Endothelial cell of umbilical vein (primary cell): ENCODE results near the gene TMEM184B. TPM values are rescaled to one million over a fixed set of nuclear protein-coding genes. Genes with fewer than 3 reads are reported as not detected.

Experiments used
- BruUV-seq: library from RNA; stranded (reverse); fragments of 400-500 nt; replicated peaks from 2 replicates; lab custom pipeline; 2021; lab: Mats Ljungman, UMichigan
- CTCF ChIA-PET: fragments of 300-600, 350-600 bp; sonication (Branson Sonifier 250); formaldehyde crosslinking; loops from one replicate; lab custom pipeline; 2021; ENCODE audit warnings: antibody characterized with exemption, inconsistent platforms; lab: Charles Lee
- POLR2A ChIA-PET: fragments of 300-600, 350-600 bp; sonication (Branson Sonifier 250); formaldehyde crosslinking; loops from one replicate; lab custom pipeline; 2021; ENCODE audit warnings: antibody characterized with exemption, inconsistent platforms; lab: Charles Lee
- DNase-seq: peaks from one replicate; pipeline ENCODE4 v3.0.0-alpha.2; 2011; ENCODE audit warnings: low read depth, low spot score
- FAIRE-seq: peaks from 2 replicates; lab custom pipeline; 2011; peaks lifted over from hg19 to GRCh38; lab: Jason Lieb, UNC
- H2AFZ ChIP-seq: 2 replicates; pipeline ENCODE4 v1.6.0; 2012; ENCODE audit warnings: low read depth, low read length, control low read depth, inconsistent platforms
- H3K27ac ChIP-seq: 2 replicates; pipeline ENCODE4 v1.5.1; 2011; ENCODE audit warnings: low read depth, mild to moderate bottlenecking, control low read depth, low read length, moderate library complexity; ENCODE audit not compliant: insufficient read depth
- H3K27me3 ChIP-seq, 2 experiments: 2 replicates each; pipeline versions ENCODE4 v1.6.0 to v1.6.1; 2011; ENCODE audit warnings: low read length in 2 of 2, mixed read lengths in 1 of 2; ENCODE audit not compliant: control insufficient read depth in 2 of 2, insufficient read depth in 2 of 2
- H3K36me3 ChIP-seq, 2 experiments: 2 replicates in 1 of 2; 3 replicates in 1 of 2; pipeline ENCODE4 v1.5.1; 2011; ENCODE audit warnings: low read length in 2 of 2, mild to moderate bottlenecking in 1 of 2, moderate library complexity in 1 of 2; ENCODE audit not compliant: control insufficient read depth in 2 of 2, insufficient read depth in 2 of 2; ENCODE audit errors: extremely low read depth in 1 of 2
- H3K4me1 ChIP-seq: 3 replicates; pipeline ENCODE4 v1.5.1; 2011; ENCODE audit warnings: mild to moderate bottlenecking, low read length; ENCODE audit not compliant: control insufficient read depth, insufficient read depth; ENCODE audit errors: extremely low read depth
- H3K4me2 ChIP-seq: 2 replicates; pipeline ENCODE4 v1.6.1; 2011; ENCODE audit warnings: low read length, control low read depth, mixed read lengths; ENCODE audit not compliant: insufficient read depth
- H3K4me3 ChIP-seq, 3 experiments: fragments of 200-600 bp in 1 of 3; sonication (generic), shearing (Covaris generic) in 1 of 3; replicated peaks in 1 of 3; 2 replicates each; pipeline ENCODE4 v1.5.1; 2011 to 2016; ENCODE audit warnings: control low read depth in 3 of 3, low read length in 3 of 3, mild to moderate bottlenecking in 2 of 3, inconsistent platforms in 1 of 3, low read depth in 1 of 3, moderate library complexity in 1 of 3; ENCODE audit not compliant: insufficient read depth in 1 of 3
- H3K79me2 ChIP-seq: 2 replicates; pipeline ENCODE4 v1.6.0; 2012; ENCODE audit warnings: low read length, inconsistent platforms; ENCODE audit not compliant: control insufficient read depth, insufficient read depth
- H3K9ac ChIP-seq: replicated peaks from 2 replicates; pipeline ENCODE3; 2011; ENCODE audit warnings: low read length, control low read depth; ENCODE audit not compliant: insufficient read depth; ENCODE audit errors: extremely low read depth
- H3K9me1 ChIP-seq: replicated peaks from 3 replicates; pipeline ENCODE4 v1.6.0; 2011; ENCODE audit warnings: mild to moderate bottlenecking, low read length; ENCODE audit not compliant: control insufficient read depth, insufficient read depth; ENCODE audit errors: extremely low read depth
- H3K9me3 ChIP-seq: replicated peaks from 2 replicates; pipeline ENCODE4 v1.5.1; 2012; ENCODE audit warnings: low read length, inconsistent platforms; ENCODE audit not compliant: control insufficient read depth, insufficient read depth
- H4K20me1 ChIP-seq: replicated peaks from 2 replicates; pipeline ENCODE3; 2011; ENCODE audit warnings: mild to moderate bottlenecking, low read length; ENCODE audit not compliant: control insufficient read depth, insufficient read depth; ENCODE audit errors: extremely low read depth
- EZH2 ChIP-seq: IDR thresholded peaks from 2 replicates; pipeline ENCODE4 v1.6.1; 2012; ENCODE audit warnings: borderline replicate concordance, low read depth, mild to moderate bottlenecking, moderate library complexity, low read length, inconsistent platforms; ENCODE audit not compliant: severe bottlenecking
- FOS ChIP-seq: IDR thresholded peaks from 2 replicates; pipeline ENCODE4 v1.6.1; 2011; ENCODE audit warnings: mild to moderate bottlenecking, low read length, moderate library complexity, borderline replicate concordance; ENCODE audit not compliant: insufficient read depth
- GATA2 ChIP-seq: IDR thresholded peaks from 2 replicates; pipeline ENCODE4 v1.7.0; 2011; ENCODE audit warnings: low read depth, mild to moderate bottlenecking, moderate library complexity, mixed read lengths, low read length; ENCODE audit not compliant: insufficient read length, insufficient read depth
- JUN ChIP-seq: IDR thresholded peaks from 2 replicates; pipeline ENCODE4 v1.6.1; 2011; ENCODE audit warnings: borderline replicate concordance, low read depth; ENCODE audit not compliant: insufficient read length, insufficient read depth
- MYC ChIP-seq: IDR thresholded peaks from one replicate; pipeline ENCODE4 v1.6.1; 2011; ENCODE audit warnings: mild to moderate bottlenecking, low read depth, low read length
- POLR2A ChIP-seq: IDR thresholded peaks from 2 replicates; pipeline ENCODE4 v1.6.1; 2012; ENCODE audit warnings: low read depth, mild to moderate bottlenecking, control low read depth, low read length
- POLR2AphosphoS5 ChIP-seq: IDR thresholded peaks from 2 replicates; pipeline ENCODE4 v1.6.1; 2012; ENCODE audit warnings: low read depth, mild to moderate bottlenecking, control low read depth, low read length, moderate library complexity; ENCODE audit not compliant: insufficient read depth
- dilution Hi-C: fragments of 300-500 bp; cut with MboI; formaldehyde crosslinking; loops from one replicate; pipeline ENCODE4 v1.15.0; 2019; ENCODE audit warnings: low sequenced_read_pairs; ENCODE audit not compliant: extremely low pct_ligation_motif_present
- intact Hi-C: fragments of 100-400 bp; cut with micrococcal nuclease; formaldehyde crosslinking; loops from one replicate; pipeline ENCODE4 v1.10.0; 2022
- polyA plus RNA-seq, 4 experiments: library from polyadenylated mRNA; depleted of rRNA in 3 of 4; stranded (reverse) in 3 of 4; unstranded in 1 of 4; fragments of >200 nt; gene quantifications; 2 replicates each; pipeline versions ENCODE4 v1.2.1 to v1.2.3, GENCODE V29; 2011 to 2012; ENCODE audit warnings: missing spikeins in 1 of 4
- total RNA-seq: library from RNA; stranded (reverse); gene quantifications from 2 replicates; pipeline ENCODE4 v1.2.3, GENCODE V29; 2021
- TF ChIP-seq, protein P1 (sequence below): IDR thresholded peaks from 2 replicates; pipeline ENCODE4 v1.6.1; 2011; ENCODE audit not compliant: insufficient read depth, insufficient read length
- TF ChIP-seq, protein P2 (sequence below), 2 donors: IDR thresholded peaks; 1 replicate in 1 of 2; 2 replicates in 1 of 2; pipeline ENCODE4 v1.5.1; 2011; ENCODE audit warnings: low read length in 2 of 2, mild to moderate bottlenecking in 2 of 2, moderate library complexity in 2 of 2, control low read depth in 1 of 2, inconsistent platforms in 1 of 2, low read depth in 1 of 2; ENCODE audit not compliant: insufficient read depth in 1 of 2; ENCODE audit errors: extremely low read depth in 1 of 2

Gene TMEM184B
- total and polyA plus RNA-seq, 2 donors (not counting 3 experiments of a cell fraction or from before 2014, with no cell fraction given), result 72.5 to 96.6 TPM

- H3K79me2 ChIP-seq, result peaks cover 15% of the 10 kb centered on the region
- no peak overlapping the region for H3K9ac ChIP-seq
- CTCF ChIA-PET, result interaction anchor here (1.4 to 1.6 kb wide), 2 partner anchors 10 to 244 kb away, joined by 5 to 8 read pairs; no protein-coding TSS in a partner anchor
- FAIRE-seq (no peak), DNase-seq (no peak)
- dilution Hi-C loops, result no loop called here
- H3K27me3 ChIP-seq, result no peaks in the 10 kb centered on the region
- H3K36me3 ChIP-seq, result peaks cover 37 to 86% of the 10 kb centered on the region in 2 experiments
- TF ChIP-seq MYC (no peak), GATA2 (no peak), POLR2AphosphoS5 (no peak), EZH2 (no peak), POLR2A (no peak), FOS (no peak), JUN (no peak)
- TF ChIP-seq, protein P1, sequence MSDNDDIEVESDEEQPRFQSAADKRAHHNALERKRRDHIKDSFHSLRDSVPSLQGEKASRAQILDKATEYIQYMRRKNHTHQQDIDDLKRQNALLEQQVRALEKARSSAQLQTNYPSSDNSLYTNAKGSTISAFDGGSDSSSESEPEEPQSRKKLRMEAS, result no peak
- TF ChIP-seq, protein P2, sequence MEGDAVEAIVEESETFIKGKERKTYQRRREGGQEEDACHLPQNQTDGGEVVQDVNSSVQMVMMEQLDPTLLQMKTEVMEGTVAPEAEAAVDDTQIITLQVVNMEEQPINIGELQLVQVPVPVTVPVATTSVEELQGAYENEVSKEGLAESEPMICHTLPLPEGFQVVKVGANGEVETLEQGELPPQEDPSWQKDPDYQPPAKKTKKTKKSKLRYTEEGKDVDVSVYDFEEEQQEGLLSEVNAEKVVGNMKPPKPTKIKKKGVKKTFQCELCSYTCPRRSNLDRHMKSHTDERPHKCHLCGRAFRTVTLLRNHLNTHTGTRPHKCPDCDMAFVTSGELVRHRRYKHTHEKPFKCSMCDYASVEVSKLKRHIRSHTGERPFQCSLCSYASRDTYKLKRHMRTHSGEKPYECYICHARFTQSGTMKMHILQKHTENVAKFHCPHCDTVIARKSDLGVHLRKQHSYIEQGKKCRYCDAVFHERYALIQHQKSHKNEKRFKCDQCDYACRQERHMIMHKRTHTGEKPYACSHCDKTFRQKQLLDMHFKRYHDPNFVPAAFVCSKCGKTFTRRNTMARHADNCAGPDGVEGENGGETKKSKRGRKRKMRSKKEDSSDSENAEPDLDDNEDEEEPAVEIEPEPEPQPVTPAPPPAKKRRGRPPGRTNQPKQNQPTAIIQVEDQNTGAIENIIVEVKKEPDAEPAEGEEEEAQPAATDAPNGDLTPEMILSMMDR (IDR thresholded peaks at IDR 0.05; ENCODE audit: extremely low read depth in 1 of 2, insufficient read depth in 1 of 2, low read depth in 1 of 2, low read length in 2 of 2), result no peak
- H3K4me1 ChIP-seq, result no peaks in the 10 kb centered on the region
- H3K27ac ChIP-seq, result no peak overlapping the region
- H3K4me2 ChIP-seq, result no peak overlapping the region
- no peaks in the 10 kb centered on the region for H3K9me3 ChIP-seq
- H3K4me3 ChIP-seq, result no peak overlapping the region
- intact Hi-C loops, result loop anchor here (1.0 kb wide), 1 partner anchor 54 kb away; no protein-coding TSS in a partner anchor
- BruUV-seq, result no TSS peak
- H3K9me1 ChIP-seq, result no peaks in the 10 kb centered on the region
- POLR2A ChIA-PET, result no interaction called here
- no peaks in the 10 kb centered on the region for H4K20me1 ChIP-seq
- H2AFZ ChIP-seq, result no peak overlapping the region
These were observed 23.1 kb upstream of the TMEM184B start for GRCh38 chr22:38295863-38296262.
